Measurements from ENCODE around the gene B4GALT2.

The B4GALT2 gene

DNA sequence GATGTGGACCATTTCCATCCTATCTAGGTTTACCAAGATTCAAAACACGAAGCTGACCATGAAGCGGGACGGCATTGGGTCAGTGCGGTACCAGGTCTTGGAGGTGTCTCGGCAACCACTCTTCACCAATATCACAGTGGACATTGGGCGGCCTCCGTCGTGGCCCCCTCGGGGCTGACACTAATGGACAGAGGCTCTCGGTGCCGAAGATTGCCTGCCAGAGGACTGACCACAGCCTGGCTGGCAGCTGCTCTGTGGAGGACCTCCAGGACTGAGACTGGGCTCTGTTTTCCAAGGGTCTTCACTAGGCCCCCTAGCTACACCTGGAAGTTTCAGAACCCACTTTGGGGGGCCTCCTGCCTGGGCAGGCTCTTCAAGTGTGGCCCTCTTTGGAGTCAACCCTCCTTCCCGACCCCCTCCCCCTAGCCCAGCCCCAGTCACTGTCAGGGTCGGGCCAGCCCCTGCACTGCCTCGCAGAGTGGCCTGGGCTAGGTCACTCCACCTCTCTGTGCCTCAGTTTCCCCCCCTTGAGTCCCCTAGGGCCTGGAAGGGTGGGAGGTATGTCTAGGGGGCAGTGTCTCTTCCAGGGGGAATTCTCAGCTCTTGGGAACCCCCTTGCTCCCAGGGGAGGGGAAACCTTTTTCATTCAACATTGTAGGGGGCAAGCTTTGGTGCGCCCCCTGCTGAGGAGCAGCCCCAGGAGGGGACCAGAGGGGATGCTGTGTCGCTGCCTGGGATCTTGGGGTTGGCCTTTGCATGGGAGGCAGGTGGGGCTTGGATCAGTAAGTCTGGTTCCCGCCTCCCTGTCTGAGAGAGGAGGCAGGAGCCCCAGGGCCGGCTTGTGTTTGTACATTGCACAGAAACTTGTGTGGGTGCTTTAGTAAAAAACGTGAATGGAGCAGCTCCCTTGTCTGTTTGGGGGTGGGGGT is 11.5 kb downstream of the B4GALT2 start:
- no peak for DNase-seq

DNA sequence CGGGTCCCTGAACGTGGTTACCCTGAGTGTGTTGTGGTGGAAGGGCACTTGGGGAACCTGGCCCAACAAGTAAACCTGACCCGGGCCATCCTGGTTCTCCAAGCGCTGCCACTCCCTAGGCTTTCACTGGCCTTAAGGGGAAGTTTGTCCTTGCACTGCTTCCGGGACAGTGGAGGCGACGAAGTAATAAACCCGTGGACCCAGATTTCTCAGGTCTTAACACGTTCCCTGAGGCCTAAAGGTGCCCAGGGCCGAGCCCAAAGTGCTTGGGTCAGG is 12.1 kb downstream of the B4GALT2 start:
- no peak for DNase-seq

DNA sequence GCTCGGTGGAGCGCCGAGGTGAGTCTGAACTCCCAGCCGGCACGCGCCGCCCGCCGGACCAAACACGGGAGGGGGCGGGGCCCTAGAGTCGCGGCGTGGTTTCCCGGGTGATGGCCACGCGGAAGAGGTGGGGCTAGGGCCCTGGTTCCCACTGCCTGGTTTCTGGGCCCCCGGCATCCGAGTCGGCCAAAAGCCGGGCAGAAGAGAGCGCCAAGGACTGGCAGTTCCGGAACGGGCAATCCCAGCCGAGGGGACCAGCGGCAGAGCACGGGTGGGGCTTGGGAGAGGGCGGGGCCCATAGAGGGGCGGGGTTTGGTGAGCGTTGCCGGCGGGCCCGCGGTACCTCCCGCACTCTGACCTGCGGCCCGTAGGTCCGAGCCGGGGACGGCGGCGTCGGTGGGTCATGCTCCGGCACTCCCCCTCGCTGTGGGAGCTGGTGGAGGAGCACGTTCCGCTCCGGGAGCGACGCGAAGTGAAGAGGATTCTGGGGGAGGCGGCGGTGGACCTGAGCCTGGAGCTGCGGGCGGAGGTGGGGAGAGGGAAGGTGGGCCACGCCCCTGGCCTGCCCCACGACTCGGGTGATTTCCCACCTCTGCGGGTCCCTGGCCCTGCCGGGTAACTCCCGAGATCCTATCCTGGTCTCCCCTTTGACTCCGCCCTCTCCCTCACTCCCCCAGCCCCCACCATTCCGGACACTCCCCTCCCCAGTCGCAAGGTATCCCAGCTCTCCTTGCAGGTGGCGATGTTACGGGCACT is 12.6 kb downstream of the B4GALT2 start, which contains the start of gene CCDC24:
CCDC24 (plus strand) TSS at position 124 of the 756 bp plus-strand sequence; CDS start at position 404, 280 bp downstream.
- peak; percentile 81 for DNase-seq

DNA sequence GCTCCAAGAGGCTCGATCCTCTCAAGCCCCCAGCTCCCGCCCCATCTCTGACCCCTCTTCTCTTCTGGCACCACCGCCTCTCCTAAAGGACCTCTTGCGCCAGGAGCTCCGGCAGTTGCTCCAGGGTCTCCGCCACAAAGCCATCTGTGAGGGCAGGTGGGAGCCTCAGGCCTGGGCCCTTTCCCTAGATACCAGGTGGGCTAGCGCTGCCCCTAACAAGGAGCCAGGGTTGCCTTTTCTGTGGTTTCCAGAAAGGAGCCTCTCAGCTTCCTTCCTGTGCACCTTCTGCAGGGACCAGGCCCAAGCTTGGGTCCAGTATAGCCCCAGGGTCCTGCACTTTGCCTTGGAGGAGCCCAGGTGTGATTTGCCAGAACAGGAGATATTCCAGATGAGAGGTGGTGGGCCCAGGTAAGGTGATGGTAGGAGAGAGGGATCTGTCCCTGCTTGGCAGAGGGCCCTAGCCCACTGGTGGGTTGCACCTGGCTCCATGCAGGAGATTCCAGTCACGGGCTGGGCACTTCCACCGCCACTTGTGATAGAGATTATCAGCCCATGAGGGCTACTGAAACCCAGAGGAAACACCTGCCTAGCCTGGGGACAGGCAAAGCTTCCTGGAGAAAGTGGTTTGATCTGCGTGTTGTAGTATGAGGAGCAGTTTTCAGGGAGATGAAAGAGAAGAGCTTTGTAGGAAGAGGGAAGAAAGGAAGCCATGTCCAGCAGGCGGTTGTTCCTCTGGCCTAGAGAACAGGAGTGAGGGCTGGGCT is 13.4 kb downstream of the B4GALT2 start:
- DNase-seq: no peak

DNA sequence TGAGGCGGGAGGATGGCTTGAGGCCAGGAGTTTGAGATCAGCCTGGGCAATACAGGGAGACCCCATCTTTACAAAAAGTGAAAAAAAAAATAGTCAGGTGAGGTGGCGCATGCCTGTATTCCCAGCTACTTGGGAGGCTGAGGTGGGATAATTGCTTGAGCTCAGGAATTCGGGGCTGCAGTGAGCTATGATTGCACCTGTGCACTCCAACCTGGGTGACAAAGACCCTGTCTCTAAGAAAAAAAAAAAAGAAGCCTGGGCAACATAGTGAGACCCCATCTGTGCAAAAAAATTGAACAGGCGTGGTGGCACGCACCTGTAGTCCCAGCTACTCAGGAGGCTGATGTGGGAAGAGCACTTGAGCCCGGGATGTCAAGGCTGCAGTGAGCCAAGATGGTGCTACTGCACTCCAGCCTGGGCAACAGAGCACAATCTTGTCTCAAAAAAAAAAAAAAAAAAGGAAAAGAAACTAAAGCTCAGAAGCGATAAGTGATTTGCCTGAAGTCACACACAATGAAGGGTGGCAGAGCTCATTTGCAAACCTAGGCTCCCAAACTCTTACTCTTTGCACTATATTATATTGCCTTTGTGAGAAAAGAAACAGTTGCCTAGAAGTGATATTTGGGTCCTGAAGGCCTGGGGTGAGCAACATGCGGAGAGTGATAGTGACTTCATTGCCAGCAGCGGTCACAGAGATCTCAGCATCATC is 14.3 kb downstream of the B4GALT2 start:
- no peak for DNase-seq

DNA sequence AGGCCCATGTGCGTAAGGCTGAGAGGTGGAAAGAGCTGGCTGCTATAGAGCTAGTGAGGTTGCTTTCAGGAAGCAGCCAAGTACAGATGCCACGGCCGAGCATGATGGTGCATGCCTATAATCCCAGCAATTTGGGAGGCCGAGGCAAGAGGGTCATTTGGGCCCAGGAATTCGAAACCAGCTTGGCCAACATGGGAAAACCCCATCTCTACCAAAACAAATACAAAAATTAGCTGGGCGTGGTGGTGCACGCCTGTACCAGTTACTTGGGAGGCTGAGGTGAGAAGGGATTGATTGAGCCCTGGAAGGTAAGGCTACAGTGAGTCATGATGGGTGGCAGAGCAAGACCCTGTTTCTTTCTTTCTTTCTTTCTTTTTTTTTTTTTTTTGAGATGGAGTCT is 15.1 kb downstream of the B4GALT2 start:
- no peak for DNase-seq

DNA sequence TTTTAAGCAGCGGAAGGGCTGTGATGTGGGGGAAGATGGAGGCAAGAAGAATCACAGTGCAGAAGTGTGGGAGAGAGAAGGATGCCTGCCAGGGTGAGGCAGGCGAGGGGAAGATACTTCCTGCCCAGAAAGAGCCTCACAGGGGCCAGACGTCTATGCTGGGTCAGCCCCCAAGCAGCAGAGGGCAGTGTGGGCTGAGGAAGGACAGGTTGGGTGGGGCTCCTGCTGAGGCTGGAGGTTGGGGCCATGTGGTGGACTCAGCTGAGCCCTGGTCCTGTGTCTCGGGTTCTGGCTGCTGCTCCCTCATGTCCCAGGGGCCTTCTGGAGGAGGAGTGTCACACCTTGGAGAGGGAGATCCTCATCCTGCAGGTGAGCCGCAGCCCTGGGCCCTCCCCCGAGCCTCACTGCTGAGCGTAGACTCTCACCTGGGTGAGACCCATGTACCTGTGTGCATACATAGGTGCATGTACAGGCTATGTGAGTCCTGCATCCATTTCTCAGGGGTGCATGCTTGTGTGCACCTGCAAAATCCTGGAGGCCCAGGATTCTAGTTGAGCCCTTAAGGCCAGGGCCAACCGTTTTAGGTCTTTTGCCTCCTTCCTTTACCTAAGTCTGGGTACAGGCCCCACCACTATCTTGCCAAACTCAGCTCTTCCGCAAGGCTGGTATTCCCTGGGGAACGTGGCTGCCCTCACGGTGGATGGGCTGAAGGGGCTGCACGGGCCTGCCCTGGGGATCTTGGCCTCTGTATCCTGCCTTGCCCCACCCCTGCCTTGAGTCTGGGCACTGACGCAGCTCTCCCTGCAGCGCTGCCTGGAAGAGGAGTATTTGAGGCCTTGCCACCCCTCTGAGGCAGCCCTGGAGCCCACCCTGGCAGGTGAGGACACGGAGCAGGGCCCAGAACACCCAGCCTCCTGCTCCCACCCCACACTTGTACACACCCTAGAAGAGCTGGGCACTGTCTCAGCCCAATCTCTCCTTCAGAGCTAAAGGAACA is 16.1 kb downstream of the B4GALT2 start:
- DNase-seq: no peak

DNA sequence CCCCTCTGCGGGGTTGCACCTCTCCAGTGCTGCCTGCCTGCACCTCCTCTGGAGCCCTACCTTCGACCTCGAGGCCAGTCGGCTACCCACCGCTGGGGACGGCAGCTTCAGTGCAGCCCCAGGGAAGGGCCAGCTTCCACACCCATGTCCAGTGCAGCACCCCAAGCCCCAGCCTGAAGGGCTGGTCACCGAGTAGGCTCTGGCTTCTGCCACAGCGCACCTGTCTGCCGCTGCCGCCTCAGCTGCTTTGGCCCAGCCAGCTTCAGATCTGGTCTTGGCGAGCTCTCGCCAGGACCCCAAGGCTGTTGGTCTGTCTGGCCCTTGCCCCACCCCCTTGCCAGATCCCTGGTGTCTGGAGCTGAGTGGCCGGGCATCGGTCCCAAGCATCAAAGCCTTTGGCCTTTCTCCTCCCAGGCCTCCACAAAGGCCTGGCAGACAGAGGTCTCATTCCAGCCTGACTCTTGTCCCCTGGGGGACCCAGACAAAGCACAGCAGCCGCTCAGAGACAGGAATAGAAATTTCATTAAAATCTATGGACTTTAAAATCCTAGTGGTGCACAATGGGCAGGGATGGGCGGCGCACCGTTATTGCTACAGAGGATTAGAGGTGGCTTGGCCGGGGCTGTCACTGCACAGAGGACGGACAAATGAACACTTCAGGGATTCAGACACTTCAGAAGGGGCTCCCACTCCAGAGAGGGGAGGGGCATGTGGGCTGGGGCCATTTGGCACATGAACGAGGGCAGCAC is 17.1 kb downstream of the B4GALT2 start:
- no peak for DNase-seq

DNA sequence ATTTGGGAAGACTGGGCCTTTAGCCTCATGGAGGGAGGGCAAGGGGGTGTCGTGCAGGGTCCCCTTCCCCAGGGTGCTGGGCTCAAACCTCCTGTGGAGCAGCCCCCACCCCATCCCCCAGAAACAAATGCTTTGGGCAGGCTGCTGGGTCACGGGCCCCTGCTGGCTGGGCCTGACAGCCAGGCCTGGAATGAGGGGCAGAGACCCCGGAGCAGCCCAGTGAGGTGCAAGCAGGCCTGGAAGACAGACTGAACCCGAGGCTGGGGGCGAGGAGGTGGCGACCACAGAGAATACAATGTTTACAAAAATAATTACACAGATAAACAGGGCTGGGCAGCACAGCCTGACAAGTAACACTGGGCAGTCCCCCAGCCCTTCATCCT is 17.7 kb downstream of the B4GALT2 start:
- DNase-seq: no peak

DNA sequence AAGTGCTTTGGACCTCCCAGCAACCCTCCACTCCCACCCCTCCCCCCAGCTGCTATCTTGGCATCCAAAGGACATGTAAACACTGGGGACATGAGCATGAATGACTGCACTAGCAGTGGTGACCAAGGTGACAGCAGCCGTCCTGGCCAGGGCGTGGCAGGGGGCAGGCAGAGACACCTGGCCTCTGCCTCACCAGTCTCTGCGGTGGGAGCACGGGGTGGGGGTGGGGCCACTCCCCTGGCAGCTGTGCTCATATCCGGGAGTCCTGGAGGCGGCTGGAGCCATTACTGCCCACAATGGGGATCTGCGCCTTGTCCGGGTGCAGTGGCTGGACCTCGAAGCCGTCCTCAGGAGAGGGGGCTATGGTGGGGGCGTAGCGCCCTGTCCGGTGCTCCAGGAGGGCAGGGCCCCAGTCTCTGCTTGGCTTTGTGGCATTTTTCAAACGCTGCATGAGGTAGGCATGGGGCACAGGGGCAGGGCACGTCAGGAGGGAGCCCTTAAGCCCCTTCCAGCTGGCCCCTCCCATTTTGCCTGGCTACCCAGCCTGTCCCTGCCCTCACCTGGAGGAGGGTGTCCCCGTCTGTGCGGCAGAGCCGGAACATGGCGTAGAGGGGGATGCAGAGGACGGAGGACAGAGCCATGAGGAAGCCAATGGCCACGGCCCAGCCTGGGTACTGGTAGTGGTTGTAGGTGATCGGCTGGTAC is 18.4 kb downstream of the B4GALT2 start:
- DNase-seq: no peak

DNA sequence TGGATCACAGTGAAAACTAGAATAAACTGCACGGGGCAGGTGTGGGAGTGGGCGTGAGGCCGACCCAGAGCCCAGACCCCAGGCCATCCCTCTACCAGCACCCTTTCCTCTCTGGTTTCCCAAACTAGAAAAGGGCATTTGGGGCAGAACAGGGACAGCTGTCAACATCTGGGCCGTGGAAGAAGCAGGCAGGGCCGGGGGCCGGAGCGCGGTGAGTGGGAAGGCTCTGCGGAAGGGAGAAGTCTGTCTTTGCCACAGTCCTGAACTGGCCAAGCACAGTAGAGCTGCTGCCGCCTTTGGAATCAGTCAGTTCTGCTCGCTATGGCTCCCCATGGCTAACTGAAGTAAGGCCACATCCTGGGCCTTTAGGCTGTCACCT is 19.0 kb downstream of the B4GALT2 start:
- DNase-seq: no peak

DNA sequence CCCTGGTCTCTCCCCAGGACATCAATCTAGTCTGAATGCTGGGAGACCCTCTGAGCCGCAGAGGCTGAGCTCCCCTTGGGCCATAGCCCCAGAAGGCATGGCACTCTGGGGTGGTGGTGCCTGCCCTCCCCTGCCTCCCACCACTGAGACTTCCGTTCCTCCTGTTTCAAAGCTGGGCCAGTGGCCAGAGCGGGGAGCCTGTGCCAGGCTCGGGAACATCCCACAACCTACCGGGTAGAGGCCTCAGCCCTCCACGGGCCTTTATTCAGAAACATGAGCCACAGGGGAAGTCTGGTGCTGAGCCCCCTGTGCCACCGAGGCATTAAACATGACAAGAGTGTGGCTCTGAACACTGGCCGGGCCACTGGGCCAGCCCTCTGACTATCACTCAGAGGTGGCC is 20.4 kb downstream of the B4GALT2 start:
- no peak for DNase-seq

DNA sequence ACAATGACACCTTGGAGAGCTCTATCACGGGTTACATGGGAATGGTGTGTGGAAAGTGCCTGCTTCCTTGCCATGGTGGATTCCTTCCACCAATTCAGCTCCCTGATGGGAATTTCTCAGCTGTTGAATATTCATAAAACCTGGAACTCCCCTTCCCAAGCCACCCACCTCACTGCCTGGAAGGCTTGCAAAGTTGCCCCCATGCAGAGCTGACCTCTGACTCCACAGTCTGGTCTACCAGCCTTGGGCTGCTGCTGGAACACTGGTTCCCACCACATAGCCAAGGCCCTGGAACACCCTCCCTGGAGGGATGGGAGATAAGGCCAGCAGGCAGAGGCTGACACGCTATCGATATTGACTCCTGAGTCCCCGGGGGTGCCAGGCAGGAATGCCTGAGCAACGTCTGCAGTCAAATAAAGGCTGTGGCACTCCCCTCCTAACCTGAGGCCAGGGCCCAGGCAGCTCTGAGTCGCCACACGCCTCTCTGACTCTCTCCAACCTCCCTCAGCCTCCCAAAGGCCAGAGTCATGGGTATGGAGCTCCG is 21.2 kb downstream of the B4GALT2 start:
- DNase-seq: no peak

DNA sequence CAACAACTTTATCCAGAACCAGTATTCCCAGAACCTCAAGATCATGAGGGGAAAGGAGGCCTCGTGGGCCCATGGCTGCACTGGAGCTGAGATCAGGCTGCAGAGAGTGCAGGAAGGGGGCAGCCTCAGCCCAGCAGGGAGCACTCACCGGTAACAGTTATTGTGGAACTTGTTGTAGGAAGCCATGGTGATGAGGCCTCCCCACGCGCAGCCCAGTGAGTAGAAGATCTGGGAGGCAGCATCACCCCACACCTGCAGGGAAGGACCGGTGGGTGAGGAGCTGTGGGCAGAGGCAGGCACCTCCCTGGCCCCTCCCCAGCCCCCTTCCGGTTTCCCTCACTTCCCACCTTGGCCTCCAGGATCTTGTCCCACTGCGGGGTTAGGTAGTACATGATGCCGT is 23.2 kb downstream of the B4GALT2 start:
- DNase-seq: no peak

DNA sequence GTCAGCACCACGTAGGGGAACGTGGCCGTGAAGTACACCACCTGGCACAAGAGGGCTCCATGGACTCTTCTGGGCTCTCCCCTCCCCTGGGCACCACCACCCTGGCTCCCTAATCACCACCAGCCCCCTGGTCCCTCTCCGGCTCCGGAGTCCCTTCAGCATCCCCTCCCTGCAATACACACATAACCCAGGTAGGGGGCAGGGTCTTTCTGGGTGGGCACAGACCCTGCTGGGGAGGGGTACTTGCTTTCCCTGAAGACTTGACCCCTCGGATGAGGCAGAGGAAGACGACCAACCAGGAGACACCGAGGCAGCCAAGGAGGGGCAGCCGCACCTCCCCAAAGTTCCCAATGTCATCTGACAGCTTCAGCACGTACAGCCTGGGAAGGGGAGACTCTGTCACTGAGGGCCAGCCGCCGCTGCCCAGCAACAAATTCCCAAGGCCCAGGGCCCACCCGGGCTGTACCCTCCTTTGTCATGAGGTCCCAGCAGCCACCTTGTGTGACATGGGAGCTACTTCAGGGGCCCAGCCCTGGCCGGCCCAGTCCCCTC is 23.7 kb downstream of the B4GALT2 start:
- no peak for DNase-seq

DNA sequence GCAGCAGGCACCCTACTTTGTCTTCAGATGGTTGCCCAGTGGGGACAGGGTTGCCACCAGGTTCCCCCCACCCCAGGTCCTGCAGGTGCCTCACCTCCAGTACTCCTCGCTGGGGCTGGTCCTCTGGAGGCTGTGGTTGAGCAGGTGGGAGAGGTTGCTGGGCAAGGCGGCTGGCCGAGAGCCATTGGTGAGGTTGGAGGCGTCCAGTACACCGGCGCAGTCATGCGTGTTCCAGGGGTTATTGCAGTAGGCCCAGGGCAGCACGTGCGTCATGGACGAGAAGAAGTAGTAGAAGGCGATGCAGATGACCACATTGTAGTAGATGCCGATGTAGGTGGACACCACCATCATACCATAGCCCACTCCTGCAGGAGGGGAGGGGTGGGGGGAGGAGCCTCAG is 29.2 kb downstream of the B4GALT2 start:
- no peak for DNase-seq

DNA sequence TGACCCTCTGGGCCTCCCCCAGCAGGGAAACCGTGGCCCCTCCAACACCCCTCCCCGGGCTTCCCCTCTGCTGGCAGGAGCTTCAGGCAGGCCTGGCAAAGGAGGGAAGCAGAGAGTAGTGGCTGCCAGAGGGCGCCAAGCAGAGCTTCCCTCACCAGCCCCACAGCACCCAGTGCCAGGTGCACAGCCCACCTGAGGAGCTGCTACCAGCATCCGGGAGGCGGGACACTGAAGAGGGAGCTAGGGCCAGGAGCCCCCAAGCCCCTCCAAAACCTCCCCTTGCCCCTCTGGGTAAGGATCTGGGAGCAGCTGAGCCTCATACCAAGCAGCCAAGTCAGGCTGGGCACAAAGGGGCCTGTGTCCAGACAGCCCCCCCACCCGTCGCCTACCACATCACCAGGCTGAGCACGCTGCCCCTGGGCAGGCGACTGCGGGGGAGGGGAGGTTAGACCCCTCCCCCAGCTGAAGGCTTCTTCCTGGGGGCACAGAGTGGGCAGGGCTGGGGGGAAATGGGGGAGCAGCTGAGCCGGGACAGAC is 32.0 kb downstream of the B4GALT2 start:
- DNase-seq: no peak

DNA sequence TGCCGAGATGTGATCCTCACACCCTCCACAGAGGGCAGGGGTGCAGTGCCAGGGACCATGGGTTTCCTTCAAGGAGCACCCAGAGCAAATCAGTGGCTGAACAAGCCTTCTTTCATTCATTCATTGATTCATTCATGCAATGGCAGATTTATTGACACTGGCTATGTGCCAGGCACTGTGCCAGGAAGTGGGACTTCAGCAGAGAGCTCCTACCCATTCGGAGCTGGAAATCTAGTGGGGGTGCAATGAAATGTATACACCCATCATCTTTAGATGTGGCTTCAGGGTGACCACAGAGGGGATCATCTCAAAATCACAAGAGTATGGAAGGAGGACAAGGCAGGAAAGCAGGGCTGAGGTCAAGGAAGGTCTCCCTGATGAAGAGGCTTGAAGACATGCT is 33.4 kb downstream of the B4GALT2 start:
- no peak for DNase-seq

DNA sequence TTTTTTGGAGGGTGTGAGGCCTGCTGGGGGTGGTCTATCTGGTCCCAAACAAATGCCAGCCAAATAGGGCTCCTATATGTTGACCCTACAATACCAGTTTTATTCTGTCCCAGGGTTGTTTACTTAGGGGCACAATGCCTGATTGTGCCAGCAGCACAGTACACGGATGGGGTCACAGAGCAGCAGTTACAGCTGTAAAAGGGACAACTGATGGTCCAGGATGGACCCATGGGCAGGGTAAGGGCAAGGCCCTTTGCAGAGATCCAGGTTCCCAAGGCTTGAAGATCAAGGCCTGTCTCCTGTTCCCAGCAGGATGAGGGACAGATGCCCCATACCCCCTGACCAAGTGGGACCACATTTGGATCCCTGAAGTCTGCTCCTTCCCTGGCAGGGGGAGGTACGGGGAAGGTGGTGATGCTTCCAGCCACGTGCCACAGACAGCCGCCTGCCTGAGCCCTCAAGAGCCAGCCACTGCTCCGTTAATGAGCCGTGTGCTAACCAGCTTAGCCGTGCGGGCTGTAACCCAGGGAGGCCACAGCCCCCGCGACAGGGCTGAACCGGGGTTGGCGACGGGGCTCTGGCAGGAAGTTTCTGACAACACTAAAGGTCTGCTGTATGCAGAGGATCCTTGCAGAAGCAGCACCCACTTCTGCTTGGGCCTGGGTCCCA is 34.1 kb downstream of the B4GALT2 start:
- DNase-seq: no peak
